Right hindlimb (tissue), 1 donor: ENCODE data around the gene BICDL1.

Source experiments
- DNase-seq: peaks from one replicate; pipeline ENCODE4 v3.0.0-alpha.2; 2018

The BICDL1 gene

DNA sequence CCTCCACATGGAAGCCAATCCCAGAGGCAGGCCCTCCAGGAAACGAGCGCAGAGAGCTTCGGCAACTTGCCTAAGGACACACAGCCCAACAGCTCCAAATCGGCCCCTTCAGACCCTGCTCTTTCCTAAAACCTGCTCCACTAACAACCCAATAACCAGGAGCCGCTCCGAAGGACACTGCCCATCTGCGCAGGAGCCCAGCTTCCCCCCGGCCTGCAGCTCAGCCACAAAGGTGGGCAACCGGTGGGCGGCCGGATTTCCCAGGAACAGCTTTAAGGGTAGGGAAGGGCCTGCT, 114.0 kb downstream of the BICDL1 start:
- no peak for DNase-seq

DNA sequence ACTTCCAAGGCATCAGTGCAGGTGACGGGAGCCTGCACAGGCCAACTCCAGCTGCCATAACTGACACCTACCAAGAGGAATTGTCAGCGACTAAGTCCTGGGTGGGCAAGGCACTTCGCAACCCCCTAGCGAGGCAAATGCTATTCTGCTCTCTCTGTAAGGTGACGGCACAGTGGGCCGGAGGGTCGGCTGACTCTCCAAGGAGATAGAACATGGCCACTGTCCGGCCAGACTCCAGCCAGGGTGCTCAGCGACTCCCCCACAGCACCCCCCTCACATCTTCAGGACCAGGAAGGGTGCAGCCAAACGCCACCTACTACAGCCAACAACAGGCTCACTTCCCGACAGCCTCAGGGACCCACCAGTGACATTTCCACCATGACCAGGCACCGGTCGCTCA, 114.3 kb downstream of the BICDL1 start:
- no peak for DNase-seq

DNA sequence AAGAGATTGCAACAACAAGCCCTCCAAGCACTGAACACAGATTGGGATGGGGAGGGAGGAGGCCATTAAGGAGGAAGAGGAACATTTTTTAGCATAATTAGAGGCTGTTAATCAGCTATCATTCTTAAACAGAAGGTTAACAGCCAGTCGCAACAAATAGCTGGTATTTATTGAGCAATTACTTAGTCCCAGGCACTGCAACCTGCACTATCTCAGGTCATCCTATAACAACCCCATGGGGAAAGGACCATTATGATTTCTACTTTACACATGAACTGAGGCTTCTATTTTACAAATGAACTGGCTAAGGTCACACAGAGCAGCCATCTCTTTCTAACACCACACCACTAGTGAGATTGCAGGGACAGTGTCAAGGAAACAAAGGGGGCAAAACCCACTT, 117.1 kb downstream of the BICDL1 start:
- no peak for DNase-seq

DNA sequence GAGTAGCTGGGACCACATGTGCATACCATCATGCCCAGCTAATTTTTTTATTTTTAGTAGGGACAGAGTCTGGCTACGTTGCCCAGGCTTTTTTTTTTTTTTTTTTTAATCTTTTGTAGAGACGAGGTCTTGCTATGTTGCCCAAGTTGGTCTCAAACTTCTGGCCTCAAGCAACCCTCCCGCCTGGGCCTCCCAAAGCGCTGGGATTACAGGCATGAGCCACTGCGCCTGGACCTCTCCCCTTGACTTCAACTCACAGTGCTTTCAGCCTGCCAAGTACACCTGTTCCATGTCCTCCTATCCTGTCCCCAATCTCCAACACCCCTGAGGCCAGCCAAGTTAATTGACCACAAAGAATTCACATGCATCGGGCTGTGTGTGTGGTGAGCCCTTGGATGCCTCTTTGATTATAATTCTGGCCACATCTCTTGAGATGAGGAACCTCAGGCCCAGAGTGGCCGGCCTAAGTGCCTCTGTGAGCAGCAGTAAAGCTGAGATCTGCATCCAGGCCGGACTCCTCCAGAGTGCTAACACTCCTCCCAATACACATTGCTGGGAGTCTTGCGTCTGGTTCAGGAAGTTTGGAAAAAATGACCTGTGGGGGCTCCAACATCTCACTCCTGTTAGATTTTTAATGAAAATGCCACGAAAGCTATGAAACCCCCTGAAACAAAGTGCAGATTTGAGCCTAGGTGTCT, 120.7 kb downstream of the BICDL1 start:
- no peak for DNase-seq

DNA sequence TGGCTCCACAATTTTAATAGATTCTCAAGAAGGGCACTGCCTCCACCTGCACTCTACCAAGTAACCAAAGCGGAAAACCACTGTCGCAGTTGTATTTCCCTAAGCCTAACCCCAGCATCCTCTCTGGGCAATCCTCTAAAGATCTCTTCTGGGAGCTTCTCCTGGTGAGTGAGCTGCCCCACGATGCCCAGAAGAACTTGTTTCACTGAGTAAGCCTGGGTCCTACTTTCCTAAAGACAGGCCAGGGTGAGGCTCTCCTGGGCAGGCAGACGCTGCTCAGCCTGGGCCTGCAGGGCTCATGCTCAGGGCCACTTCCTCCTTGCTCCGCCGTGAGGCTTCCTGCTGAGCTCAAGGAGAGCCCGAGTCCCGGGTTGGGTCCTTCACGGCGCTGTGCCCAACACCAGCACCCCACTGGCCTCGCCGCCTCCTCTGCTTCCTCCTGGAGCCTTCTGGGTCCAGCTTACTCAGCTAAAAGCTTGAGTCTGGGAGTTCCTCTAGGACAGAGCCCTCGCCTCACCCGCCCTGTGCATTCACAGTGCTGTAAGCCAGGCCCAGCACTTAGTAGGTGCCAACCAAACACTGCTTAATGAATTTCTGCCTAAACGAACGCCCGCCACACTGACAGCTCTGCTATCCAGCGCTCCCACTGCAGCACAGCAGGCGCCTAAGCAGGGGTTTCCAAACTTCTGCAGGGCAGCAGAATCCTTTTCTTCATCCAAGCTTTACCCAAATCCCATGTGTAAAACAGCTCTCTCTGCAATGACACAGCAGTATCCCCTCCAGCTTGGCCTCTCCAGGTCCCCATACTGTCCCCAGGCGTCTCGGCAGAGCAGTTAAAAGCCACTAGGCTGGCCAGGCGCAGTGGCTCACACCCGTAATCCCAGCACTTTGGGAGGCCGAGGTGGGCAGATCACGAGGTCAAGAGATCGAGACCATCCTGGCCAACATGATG, 121.8 kb downstream of the BICDL1 start:
- DNase-seq: peak; percentile 32

DNA sequence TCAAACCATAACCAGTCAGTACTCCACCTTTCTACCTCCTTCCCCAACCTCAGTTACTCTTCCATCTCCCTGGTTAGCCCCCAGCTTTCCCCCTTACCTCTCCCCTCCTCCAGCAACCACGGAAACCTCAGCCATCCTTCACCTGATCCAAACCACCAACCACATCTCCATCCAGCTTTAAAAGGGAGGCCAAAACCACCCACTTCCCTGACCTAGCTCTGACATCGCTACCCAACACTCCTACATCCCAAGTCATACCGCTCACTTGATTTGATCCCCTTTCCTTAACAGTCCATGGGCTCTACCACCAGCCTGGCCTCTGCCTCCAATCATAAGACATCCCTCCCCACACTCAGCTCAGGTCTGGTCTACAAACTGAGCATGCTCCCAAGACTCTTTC, 126.0 kb downstream of the BICDL1 start:
- no peak for DNase-seq

DNA sequence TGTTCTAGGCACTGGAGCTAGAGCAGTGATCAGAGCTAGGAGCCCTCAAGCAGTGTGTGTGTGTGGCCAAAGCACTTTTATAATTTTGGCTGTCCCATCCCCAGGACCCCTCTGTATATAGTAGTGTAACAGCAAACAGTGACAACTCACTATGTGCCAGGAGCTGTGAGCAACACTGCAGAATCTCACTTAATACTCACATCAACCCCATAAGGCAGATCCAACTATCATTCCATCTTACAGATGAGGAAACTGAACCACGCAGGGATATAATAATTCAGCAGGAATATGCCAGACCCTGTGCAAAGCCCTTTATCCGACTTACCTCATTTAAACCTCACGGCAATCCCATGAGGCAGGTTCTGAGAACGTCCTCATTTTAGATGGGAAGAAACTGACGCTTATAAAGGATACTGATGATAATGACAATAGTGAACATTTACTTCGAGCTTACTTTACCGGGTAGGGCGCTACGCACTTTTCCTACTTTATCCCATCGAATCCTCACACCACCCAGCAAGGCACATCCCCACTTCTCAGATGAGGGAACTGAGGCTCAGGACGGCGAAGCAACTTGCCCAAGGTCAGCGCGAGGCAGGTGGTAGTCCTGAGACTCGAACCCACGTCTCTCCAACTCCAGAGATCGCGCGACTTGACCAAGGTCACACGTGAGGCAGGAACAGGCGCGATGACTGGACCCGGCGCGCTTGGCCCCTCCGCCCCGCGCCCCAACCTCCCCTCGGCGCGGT, 126.8 kb downstream of the BICDL1 start:
- no peak for DNase-seq

DNA sequence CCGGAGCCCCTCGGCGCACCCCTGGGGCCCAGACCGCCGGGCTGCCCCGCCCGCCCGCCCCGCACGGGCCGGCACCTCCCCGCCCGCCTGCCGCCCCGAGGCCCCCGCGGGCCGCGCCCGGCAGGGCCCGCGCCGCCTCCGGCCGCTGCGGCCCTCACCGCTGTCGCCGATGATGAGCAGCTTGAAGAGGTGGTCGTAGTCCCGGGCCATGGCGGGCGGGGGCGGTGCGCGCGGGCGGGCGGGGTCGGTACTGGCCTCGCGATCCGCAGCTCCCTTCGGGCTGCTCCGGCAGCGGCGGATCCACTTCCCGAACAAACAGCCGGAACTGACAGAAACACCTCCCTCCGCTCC, 127.4 kb downstream of the BICDL1 start, which contains the start of gene RAB35:
Gene RAB35 (minus strand): TSS at position 313 of the 351 bp plus-strand sequence. CDS start 103 bp downstream, at position 210.
- no peak for DNase-seq

DNA sequence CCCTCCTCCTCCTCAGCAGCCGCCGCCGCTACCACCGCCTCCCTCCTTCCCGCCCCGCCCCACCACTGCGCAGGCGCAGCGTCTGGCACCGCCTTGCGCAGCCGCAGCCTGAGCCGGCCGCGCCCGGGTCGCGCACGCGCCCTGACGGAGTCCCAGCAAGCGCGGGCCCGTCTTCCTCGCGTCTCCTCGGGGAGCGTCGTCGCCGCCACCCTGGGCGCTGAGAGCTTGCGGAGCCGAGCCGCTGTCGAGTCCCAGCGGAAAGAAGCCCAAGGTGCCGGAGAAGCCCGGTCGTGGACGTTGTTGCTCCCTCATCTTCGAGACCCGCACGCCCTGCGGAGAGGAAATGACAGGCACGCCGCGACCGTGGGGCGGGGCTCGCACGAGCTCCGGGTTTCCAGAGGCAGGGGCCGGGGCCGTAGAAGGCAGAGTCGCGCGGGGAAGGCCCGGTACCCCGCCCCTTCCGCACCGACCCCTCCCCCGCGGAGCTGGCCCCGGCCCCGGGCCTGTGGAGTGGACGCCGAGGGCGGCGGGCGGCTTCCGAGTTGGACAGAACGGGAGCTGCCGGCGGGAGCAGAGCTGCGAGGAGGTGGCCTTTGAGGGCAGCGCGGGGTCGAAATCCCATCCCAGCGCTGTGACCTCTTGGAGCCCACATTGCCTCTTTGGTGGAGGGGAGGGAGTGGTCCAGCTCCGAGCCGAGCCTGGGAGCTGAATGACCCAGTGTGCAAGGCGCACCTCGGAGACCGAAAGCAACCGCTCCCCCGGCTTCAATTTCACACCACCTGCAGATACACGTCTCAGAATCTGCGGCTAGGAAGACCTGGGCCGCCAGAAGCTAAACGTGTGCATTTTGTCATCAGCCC, 128.0 kb downstream of the BICDL1 start:
- DNase-seq: peak; percentile 97

DNA sequence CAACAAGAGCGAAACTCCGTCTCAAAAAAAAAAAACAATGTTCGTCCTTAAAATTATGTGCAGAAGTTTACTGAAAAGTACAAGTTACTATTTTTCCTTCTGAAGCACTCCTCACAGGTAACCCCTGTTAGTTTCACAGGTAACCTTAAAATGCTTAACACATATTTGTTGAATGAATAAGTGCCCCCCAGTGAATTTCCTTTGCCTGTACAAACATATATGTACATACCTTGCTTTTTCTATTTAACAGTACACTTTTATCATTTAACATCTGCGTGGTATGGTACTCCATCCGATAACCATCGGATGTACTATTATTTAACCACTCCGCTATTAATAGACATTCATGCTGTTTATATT, 128.9 kb downstream of the BICDL1 start:
- no peak for DNase-seq

DNA sequence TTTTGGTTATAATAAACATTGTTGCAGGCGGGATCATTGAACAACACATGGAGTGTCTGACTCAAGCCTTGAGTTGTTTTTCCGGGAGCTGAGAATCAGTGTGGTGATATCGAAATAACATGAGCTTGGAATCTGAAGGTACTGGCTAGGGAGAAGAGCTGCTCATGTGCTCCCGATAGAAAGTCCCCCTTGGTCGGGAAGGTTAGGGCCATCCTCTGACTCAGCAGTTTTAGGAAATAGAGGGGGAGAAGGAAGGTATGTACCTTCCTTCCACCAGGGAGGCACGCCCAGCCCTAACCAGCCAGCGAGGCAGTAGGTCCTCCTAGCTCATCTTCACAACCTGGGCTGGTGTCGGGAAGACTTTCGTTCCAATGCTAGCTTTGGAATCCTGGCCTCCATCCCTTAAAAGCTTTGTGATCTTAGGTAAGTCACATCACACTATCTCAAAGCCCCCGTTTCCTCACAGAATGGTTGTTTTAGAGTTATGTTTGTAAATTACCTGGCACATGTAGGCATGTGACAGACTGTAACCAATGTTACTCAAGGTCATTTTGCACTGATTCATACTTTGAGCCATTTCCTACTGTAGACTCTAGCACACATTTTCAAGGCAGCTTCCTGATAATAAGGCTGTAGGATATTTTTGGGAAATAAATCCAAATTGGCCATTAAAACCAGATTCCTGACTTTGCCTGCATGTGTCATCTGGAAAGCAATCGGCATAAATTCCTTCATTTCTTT, 129.5 kb downstream of the BICDL1 start:
- no peak for DNase-seq

DNA sequence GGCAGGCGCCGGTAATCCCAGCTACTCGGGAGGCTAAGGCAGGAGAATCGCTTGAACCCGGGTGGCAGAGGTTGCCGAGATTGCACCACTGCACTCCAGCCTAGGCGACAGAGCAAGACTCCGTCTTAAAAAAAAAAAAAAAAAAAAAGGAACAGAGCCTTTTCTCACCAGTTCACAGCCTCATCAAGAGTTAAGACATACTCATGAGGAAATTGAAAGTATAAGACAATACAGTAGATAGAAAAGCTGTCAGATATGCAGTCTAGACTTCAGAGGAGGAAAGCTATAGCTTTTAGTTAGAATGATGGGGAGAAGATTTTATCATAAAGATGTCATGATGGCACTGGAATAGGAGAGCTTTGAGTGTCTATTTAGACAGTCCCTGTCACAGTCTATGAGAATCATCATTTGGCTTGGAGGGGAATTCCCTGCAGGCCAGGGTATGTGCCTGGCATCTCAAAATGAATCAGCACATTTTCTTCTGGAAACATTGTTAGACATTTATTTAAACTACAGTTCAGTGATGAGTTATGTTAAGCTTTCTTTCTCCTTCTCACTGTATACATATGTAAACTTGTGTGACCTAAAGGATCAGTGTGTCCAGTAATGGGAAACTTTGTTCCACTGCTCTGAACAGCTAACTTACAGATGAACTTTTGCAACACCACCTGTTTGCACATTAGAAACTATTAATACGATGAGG, 130.4 kb downstream of the BICDL1 start:
- DNase-seq: no peak

DNA sequence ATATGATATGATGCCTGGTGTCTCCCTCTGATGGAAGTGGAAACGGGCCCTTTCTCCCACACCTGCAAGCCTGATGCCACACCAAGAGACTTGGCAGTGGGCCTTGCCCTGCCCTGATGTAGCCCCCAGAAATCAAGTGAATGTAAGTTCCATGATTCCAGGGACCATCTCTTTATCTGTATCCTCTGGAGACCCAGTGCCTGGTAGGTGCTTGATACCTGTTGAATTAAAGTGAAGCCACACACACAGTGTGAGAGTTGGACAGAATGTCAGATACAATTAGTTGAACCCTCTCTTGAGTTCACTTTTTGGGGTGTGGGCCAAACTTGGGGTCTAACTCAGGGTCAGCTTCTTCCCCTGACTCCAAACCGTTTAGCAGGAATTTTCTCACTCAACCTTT, 132.3 kb downstream of the BICDL1 start:
- no peak for DNase-seq

DNA sequence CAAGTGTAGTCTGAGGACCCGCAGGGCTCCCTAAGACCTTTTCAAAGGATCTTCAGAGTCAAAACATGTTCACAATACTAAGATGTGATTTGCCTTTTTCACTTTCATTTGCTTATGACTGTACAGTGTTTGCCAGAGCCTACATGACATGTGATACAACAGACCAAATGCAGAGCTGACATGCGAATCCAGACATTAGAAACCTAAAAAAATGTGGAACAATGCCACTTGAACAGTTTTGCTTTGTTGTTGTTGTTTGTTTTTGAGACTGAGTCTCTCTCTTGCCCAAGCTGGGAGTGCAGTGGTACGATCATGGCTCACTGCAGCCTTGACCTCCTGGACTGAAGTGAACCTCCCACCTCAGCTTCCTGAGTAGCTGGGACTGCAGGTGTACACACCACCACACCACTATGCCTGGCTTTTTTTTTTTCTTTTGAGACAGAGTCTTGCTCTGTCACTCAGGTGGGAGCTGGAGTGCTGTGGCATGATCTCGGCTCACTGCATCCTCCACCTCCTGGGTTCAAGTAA, 132.8 kb downstream of the BICDL1 start:
- DNase-seq: no peak

DNA sequence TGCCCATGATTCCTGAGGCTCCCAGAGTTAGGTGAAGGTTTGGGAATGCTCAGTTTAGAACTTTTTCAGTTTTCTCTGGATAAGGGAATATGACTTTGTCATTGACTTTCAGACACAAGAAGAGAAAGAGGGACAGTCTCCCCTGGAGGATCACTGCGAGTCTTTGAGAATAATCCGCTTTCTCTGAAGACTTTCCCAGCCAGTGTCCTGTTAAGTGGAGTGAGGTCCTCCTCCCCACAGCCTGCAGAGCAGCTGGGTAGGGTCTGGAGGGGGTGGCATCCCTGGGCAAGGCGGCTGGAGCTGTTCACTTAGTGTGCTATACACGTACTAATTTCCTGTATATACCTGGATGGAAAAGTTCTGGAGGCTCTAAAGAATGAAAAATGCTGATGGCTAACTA, 136.0 kb downstream of the BICDL1 start:
- DNase-seq: no peak

DNA sequence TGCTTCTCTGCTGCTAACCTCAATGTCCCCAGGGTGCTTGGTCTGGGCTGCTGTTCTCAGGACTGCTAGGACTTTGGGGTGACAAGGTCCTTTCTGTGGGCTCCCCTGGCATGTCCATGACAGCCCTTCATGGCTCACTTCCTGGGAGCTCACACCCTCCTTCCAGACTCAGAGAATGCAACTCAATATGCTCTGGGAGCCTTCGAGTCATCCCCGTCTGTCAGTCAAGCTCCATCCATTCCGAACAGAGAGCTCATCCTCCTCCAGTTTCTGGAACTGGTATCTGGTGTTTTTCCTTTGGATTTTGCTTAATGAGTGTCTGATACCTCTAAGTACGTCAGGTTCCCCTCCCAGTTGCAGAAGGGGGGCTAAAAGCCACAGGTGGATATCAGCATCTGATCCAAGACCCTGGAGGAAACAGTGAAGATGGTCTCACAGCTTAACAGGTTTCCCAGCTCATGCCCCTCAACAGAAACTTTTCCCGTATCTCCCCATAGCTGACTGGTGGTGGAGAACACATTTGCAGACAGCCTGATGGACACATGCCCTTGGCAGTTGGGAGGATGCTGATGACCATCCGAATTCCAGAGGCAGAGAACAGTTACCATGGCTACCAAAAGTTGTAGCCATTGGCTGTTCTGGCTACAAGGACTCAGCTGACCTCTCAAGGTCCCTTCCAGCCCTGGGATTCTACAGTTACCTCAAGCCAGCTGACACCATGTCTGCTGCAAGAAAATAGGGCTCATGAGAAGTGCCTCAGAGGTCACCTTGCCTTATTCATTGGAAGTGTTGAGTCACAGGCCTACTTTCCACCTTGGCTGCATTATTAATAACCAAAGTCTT, 137.0 kb downstream of the BICDL1 start:
- no peak for DNase-seq

DNA sequence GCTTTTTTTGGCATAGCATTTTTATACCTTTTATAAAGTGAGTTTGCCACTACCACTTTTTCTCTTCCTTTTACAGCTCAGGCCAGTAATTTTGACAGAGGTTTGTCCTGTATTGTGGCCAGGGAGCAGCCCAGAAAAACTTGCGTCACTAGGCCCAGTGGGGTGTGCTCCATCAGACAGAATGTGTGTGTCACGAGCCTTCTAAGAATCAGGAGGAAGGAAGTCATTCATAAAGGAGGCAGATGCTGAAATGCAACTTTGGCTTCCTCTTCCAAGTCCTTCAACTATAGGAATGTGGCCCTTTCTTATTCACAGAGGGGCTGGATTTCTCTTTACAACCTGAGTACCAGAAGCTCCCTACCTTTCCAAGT, 137.6 kb downstream of the BICDL1 start:
- no peak for DNase-seq

DNA sequence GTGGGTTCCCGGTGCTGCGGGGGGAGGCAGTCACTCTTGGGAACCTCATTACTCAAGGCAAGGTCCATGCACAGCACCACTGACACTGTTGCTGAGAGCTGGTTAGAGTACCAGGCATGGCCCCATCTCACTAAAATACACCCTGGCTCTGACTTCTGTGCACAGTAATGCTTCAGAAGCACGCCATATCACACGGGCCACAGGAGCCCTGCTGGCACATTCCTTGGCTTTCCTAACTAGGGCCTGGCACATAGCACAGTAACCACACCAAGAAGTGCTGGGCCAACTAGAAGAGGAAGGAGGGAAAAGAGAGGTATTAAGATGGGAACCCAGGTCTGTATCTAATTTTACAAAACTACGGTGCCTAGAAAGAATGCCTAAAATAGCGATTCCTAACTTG, 141.0 kb downstream of the BICDL1 start:
- no peak for DNase-seq

DNA sequence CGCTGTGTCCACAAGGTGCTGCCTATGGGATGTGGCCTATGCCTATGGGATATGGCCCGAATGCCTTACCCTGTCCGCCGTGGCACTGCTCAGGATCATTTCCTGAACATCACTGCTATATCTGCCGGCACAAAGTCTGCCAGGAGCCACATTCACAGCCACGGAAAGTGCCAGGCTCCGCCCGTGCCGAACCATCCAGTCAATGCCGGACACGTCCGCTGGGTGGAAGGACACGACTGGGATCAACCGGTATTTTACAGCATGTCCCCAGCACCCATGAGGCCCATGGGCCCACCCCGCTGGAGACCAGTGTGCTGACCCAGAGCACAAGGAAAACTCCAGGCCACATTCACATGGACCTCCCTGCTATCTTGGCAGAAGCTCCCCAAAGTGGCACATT, 142.1 kb downstream of the BICDL1 start:
- no peak for DNase-seq
